Medulla oblongata (tissue), 1 donor: Measurements from ENCODE around the gene SHISA5.

ENCODE experiments used
- DNase-seq: peaks from one replicate; pipeline ENCODE4 v3.0.0-alpha.2; 2015; ENCODE audit errors: extremely low spot score

Gene SHISA5

DNA sequence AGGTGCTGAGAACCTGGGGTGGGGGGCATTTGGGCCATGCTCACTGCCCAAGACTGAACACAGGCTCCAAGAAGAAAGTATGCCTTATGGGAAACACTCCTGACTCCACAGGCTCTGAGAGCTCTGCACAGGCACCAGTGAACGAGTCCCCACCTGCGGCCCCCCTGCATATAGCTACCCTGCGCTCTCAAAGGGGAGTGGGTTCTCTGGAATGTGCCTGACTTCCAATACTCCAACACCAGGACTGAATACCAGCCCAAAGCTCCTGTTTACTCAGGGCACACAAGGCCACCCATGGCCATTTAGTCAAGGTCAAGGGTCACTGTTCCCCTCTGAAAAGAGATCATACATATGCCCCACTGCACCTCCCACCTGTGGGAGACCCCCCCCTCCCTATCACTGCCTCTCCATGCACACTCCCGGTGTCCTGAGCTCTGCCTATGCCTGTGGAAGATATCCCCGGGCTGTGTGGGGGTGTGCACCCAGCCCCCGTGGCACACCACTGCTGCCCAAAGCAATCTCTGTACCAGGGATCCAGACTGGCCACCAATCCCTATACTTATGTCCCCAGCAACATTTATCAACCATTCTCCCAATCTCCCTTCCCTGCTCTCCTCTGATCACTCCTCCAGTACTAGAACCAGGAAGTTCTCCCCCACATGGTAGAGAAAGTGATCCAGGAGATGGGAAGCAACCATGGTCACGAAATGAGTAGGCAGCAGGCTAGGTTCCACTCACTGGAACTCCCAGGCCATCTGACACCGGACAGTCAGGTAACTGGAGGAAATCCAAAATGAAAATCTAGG is 72.5 kb downstream of the SHISA5 start:
- no peak for DNase-seq

DNA sequence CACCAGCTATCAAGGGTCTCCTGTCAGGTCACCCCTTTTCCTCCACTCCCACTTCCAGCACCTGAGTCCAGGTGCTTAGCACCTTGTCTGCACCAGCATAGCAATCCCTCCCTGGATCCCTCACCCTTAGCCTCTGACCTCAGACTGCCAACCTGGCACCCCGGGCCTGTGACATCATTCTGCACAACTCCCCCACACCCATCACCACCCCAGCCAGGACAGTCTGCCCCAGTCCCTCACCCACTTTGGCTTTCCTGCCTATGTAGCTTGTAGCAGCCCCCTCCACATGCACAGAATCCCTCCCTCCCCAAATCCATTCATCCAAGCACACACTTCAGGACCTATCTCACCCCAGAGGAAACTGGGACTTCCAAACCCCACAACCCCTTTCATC is 73.3 kb downstream of the SHISA5 start:
- no peak for DNase-seq

DNA sequence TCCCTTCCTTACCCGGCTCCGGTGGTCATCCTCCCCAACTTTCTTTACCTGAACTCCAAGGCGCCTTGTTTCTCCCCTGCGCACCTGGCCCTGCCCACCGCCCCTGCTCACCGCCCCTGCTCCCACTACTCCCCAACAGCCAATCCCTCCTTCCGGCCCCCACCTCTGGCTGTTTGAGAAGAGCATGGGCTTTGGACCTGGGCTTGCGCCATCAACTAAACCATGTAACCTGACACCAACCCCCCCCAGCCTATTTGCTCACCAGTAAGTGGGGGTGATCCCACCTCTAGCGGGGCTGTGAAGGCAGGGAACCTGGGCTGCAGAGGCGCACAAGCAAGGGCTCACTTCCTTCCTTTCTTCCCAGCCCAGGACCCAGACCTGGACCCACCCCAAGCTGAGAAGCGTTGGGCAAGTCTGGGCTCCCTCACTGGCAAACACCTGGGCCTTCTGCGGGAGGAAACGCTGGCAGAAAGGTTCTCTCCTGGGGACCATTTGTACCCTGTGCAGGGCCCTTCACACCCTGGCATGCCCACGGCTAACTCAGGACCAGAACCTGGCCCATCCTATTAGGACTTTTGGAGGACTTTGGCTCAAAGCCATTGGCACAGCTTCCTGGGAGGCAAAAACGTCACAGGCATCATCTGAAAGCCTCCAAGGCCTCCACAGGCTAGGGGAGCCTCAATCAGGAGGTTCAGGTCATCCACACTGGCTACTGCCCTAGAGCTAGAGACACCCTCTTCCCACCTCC is 73.8 kb downstream of the SHISA5 start, which contains the start of gene PLXNB1:
Gene PLXNB1 (minus strand): TSS at position 127 of the 748 bp plus-strand sequence. CDS start 5,475 bp downstream, outside the sequence.
- no peak for DNase-seq

DNA sequence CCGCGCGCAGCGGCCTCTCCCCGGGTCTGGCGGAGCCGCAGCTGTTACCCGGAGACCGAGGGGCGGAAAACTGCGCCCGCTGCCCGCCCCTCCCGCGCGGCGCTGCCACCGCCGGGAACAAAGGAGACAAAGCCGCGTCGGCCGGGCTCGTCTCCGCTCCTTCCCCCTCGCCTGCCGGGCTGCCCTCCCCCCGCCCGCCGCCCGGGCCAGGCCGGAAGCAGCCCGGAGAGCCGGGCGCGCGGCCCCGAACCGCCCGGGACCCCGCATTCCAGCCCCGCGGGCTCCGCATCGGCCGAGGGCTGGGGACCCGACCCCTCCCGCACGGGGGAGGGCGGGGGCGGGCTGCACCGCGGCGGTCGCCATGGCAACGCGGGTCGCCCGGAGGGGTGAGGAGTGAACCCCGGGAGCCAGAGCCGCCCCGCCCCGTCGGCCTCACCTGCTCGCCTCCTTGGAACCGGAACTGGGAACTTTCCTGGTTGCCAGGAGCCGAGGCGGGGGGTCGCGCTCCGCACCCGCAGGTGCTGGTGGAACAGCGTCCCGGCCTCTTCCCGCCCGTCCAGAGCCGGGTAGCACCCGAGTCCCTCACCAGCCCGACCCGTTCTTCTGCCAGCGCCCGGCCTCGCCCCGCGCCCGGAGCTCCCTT is 74.5 kb downstream of the SHISA5 start:
- DNase-seq: peak; percentile 78

DNA sequence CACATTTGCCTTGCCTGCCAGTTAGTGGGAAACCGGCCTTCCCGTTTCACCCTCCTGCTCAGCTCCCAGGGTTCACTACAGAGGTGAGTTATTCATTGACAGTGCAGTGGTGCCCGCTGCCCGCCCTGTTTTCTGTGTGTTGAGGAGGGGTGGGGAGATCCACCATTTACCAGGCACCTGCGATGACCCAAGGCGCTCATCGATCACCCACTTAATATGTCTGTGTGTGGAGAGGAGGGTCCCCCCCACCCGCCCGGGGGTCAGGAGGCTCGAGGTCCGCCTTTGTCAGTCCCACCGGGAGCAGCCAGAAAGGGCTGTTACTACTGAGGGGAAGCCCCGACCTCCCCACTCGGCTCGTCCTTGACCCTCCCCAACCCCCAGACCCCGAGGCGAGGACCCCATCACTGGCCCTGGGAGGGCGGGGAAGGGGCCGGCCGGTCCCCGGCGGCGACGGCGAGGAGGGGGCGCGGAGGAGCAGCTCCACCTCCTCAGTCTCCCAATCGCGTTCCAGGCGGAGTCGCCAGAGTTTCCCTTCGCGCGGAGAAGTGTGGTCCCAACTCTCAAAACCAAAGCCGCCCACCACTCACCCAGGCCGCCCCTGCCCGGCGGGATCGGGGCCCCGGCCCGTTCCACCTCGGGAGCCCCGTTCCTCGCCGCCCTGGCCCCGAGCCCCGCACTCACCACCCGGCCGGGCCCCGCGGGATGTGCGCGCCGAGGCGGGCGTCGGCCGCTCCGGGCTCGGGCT is 75.2 kb downstream of the SHISA5 start:
- DNase-seq: peak; percentile 46

DNA sequence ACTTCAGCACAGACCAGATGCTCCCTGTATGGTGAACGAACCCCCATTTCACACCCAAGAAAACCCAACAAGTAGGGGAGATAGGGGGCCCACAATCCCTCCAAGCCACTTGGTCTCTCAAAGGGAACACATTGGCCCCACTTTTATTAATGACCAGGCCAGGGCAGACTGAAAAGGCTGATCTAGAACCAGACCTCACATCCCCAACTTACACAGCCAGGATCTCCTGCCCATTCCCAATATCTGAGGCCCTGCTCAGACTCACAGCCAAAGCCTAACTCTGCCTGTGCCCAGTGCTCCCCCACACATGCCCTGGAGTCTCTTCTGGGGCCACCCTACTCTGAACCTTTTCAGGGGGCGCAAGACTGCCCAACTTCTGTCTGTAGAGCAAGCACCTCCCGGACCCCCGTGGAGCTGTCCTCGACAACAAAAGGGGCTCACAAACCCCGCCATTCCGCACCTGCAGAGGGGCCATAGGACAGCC is 75.8 kb downstream of the SHISA5 start:
- DNase-seq: no peak

DNA sequence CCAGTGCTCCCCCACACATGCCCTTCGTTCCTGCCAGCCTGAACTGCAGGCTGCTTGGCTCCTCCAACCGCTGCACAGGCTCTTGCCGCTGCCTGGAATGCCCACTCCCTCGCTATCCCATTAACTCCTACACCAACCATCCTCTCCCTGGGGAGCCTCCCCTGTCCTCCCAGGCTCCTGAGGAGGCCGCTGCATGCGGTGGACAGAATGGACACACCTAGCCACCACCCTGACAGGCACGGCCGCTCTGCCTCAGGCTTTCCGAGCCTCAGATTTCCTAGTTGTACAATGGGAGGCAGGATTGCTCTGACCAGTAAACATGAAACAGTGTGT is 76.4 kb downstream of the SHISA5 start:
- peak; percentile 48 for DNase-seq

DNA sequence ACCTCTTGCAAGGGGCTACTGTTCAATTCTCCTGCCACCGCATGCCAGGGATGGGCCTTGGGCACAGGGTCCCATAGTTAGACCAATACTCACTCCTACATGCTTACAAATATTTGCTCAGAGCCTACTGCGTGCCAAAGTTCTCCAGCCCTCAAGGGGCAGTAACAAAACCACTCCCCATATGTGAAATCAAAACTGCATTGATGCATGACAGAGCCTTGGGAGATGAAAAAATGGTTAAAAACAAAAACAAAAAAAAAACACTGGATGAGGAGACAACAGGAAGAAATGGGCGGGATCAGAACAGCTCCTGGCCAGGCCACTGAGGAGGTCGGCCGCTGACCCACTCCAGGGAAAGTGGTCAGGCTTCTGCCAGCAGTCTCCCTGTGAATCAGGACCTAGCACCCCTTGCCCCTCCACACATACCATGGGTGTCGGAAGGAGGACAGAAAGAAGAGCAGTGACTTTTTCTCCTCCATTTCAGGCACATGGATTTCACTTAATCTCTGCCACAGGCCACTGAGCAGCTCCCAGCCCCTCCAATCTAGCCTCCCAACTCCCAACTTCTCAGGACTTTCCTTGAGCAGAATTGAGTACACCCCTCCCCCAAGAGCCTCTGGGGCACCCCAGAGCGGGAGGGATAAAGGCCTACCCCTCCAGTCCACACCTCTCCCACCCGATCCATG is 76.9 kb downstream of the SHISA5 start:
- no peak for DNase-seq

DNA sequence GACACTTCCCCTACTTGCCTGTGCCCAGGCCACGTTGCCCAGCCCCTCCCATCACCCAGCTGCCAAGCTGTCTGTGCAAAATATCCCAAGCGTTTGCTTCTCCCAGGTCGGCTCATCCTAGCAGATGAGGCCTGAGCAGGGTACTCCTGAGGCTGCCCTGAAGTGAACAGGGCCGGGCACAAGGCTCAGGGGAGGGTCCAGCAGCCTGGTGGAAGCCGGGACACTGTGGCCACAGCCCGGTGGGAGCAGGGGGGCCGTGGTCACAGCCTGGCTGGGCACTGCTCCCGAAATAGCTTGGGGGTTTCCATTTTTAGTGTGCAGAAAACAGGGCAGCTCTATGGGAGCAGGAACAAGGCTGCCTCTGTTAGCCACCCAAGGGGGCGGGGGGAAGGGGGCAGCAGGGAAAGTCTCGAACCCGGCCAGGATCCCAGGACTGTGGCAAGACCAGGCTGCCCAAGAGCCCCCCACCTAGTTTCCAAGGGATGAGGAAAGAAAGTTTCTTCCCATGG is 77.5 kb downstream of the SHISA5 start:
- peak; percentile 94 for DNase-seq

DNA sequence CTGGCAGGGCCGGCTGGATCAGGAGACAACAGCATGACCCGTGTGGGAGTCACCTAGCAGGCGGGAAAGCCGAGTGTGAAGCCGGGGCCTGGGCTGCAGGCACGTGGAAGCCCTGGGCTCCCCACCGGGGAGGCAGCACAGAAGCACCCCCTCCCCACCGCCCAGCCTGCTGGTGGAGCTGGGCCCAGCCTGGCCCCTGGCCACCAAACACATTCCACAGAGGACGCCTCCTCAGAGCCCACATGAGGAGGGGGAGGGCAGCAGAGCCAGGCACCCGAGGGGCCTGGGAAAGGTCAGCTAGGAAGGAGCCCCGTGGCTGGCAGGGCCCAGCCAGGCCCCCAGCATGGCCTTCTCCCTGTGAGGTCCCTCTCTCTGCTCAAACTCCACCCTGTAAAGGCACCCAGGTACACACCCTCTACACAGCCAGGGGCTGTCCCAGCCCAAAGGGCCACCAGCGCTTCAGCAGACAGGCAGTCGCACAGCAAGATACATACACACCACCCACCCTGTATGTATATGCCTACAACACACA is 78.6 kb downstream of the SHISA5 start:
- DNase-seq: peak; percentile 75

DNA sequence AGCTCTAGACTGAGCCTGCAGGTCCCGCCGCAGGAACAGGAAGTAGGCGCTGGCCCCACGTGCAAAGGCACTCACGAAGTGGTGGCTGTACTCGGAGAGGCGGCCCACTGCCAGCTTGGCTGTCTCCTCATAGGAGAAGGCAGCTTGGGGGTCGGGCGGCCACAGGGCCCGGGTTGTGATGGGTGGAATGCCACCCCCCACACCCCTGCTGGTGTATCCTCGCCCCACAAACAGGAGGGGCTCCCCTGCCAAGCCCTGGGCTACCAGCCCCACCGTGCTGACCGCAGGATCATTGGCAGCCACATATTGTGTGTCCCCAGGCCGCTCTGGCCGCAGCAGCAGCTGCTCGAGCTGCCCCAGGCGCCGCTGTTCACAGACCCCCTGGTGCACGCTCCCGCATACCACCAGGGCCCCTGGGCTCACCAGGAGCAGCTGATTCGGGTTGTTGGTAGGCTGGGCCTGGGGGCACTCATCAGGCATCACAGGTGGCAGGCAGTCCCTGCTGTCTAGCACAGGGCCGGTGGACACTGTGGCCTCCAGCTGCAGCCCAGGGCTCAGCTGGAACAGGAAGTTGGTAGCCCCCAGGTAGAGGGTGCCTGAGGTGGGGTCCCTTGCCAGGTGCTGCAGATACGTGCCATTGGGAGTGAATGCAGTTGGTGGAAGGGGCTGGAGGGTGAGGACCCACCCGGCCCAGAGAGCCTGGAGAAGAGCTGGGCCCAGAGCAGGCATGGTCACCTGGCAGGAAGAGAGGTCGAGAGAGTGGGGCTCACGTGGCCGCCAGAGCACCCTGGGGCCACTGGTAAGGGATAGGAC is 79.9 kb downstream of the SHISA5 start:
- DNase-seq: no peak

DNA sequence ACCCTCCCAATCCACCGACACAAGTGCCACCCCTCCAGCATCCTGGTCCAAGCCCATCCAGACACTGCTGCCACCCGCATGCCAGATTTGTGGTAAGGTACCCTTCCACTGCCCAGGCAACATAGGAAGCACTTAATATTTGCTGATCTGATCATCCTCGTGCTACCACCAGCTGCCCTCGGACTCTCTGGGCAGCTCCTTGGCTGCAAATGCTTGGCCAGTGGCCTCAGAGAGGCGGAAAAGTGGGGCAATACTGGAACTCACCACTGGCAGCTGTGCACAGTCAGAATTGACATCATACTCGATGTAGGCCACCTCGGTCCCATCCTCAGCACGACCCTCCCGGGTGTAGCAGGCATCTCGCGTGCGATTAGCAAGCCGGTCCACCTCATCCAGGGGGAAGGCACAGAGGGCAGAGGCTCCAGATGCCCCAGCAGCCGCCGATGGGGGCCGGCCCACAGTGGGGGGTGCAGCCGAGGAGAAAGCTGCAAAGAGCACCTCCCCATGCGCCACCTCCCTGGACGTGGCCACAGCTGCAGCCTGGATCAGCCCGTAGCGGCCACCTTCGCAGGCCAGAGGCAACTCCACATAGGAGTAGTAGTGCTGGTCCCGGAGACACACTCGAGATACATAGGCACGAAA is 80.6 kb downstream of the SHISA5 start:
- no peak for DNase-seq

DNA sequence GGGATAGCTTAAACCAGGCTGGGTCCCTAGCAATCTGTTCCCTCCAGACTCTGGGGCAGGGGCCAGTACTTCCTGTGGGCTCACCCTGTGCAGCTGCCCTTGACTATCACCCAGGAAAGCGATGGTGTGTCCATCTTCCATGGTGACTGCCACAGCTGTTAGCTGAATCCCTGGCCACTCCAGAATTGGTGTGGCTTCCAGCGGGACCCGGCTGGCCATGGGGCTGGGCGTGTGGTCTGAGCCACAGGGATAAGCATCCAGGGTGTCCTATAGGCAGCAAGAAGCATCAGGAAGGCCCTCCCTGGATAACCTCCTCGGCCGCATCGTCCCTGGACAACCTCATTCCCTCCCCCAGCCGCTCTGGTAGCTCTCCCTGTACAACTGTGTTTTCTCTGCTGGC is 81.3 kb downstream of the SHISA5 start:
- DNase-seq: no peak

DNA sequence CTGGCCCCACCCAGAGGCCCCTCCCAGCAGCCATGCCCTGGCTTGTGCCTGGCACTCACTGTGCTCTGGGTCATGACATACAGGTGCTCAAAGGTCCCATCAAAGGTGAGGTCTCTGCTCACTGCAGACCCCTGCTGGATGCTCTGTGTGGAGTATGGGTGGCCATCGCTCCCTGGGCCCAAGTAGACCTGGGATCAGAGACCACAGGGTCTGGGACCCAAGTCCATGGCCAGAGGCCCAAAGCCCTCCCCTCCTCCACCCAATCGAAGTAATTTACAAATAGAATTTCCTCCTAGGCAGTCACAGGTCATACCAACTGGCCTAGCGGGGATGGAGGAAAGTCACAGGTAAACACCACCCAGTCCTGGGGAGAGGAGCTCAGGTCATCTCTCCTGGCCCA is 81.7 kb downstream of the SHISA5 start:
- no peak for DNase-seq

DNA sequence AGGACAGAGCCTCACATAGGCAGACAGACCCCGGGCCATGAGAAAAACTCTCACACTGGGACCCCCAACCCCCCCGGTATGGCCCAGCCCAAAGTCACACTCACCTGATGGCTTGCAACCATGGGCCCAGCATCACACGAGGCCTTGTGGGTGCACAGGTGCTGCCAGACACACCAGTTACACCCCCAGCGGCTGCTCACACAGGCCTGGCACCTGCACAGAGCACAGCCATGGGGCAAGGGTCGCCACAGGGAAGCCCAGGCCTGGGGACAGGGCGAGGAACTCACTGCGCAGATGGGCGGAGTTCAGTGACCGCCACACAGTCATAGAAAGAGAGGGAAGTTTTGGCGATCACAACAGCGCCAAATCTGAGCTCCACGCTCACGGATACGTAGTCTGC is 83.4 kb downstream of the SHISA5 start:
- no peak for DNase-seq

DNA sequence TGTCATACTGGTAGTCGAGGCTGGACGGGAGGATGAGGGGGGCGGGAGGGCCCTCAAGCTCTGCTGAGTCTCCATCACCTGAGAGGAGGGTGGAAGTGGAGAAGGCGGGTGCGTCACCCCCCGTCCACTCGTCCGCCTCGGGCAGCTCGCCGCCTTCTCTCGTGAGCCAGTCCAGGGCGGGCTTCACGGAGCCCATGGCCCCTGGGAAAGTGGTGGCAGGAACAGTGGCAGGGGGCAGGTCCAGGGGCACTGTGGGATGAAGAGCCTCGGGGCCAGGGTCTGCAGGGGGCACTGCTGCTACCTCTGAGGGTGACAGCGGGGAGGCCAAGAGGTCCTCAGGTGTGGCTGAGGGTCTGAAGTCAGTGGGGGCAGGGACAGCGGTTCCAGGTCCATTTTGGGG is 84.4 kb downstream of the SHISA5 start:
- no peak for DNase-seq

DNA sequence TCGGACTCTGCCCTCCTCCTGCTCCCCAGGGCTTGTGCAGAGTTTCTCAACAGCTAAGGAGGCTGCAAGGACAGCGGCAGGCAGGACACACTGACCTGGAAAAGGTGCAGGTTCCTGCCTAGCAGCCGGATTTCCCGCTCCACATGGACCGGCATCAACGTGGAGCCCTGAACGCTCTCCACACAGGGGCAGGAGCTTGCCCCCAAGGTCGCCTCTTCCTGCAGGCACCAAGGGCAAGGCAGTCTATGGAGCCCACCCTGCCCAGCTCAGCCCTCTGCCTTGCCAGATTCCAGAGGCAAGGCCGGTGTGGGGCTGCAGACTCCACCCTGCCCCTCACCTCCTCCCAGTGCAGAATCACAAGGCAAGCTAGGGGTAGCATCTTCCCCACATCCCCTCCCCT is 84.8 kb downstream of the SHISA5 start:
- no peak for DNase-seq

DNA sequence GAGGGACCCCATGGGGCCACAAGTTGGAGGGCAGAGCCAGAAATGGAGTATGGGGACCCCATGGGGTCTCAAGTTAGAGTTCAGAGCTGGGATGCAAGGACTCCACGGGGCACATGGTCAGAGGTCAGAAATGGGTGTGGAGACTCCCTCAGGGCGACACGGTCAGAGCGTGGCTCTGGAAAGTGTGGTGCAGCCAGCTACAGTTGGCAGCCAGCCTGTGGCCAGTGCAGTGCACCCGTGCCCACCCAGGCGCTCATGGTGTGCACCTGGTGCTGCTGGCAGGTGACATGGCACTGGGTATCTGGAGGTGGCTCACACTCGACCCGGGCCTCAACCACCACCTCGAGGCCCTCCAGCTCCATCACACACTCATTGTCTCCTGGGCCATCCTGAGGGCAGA is 85.3 kb downstream of the SHISA5 start:
- DNase-seq: no peak

DNA sequence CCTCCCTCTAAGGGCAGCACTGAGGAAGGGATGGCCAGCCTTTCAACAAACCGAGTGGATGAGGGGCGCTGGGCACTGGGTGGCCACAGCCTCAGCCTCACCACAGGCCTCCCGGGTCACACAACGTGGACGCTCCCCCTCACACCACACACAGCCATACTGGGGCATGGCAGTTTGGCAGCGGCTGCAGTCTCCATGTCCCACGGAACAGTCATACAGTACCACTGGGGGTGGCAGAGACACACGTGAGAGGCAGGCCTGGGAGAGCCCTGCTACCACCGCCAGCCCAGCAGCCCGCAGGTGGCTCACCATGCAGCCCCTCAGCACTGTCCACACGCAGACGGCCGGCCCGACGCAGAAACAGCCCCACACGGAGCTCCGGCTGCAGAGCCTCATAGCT is 85.8 kb downstream of the SHISA5 start:
- DNase-seq: no peak
